HCT116 (cell line): ENCODE measurements around the gene FHIT.

Experiments used
- CEBPB ChIP-seq: IDR thresholded peaks from 2 replicates; pipeline ENCODE4 v1.6.1; 2012; ENCODE audit warnings: low read depth
- CTCF ChIP-seq, 3 experiments: fragments of 200-600 bp in 1 of 3; sonication (generic) in 1 of 3; IDR thresholded peaks in 2 of 3; conservative IDR thresholded peaks in 1 of 3; 2 replicates each; pipeline ENCODE4 v1.5.1; 2012 to 2017; ENCODE audit warnings: low read depth in 2 of 3, low read length in 2 of 3, antibody characterized with exemption in 1 of 3, borderline replicate concordance in 1 of 3, control low read depth in 1 of 3, mild to moderate bottlenecking in 1 of 3, mixed read lengths in 1 of 3, mixed run types in 1 of 3, moderate library complexity in 1 of 3; ENCODE audit not compliant: insufficient read depth in 1 of 3
- MAX ChIP-seq: IDR thresholded peaks from 2 replicates; pipeline ENCODE4 v1.6.1; 2012
- POLR2A ChIP-seq: IDR thresholded peaks from 2 replicates; pipeline ENCODE4 v1.7.0; 2011; ENCODE audit warnings: borderline replicate concordance; ENCODE audit not compliant: insufficient read depth, insufficient read length; ENCODE audit errors: extremely low read depth
- SP1 ChIP-seq: IDR thresholded peaks from 2 replicates; pipeline ENCODE4 v1.6.1; 2012; ENCODE audit warnings: low read depth
- TCF7L2 ChIP-seq: IDR thresholded peaks from 2 replicates; pipeline ENCODE4 v1.7.0; 2011; ENCODE audit warnings: borderline replicate concordance, inconsistent platforms; ENCODE audit not compliant: insufficient read depth, insufficient read length; ENCODE audit errors: extremely low read depth
- ZFX ChIP-seq: fragments of 450-650 bp; IDR thresholded peaks from 2 replicates; pipeline ENCODE4 v1.6.1; 2017

- TF ChIP-seq MAX (no peak), CTCF (IDR thresholded peaks at IDR 0.05 in 2 of 3, conservative IDR thresholded peaks at IDR 0.05 in 1 of 3; ENCODE audit: borderline replicate concordance in 1 of 3, insufficient read depth in 1 of 3, low read depth in 2 of 3, low read length in 2 of 3) (no peak), ZFX (no peak), POLR2A (no peak), CEBPB (no peak), TCF7L2 (no peak), SP1 (no peak)
These were observed 621.4 kb downstream of the FHIT start for GRCh38 chr3:60629816-60630215.
